Stimulated activated CD8-positive, alpha-beta memory T cell treated with anti-CD3 and anti-CD28 coated beads, Interleukin-2, amount 100 ng/mL, for 48 hours (primary cell): Measurements from ENCODE around the gene CELSR1.
"Not testable (repeated sequence)": the region's sequence is repeated elsewhere in the genome, so short reads cannot be mapped to it uniquely, and the experiment has no call there.

Source experiments
- DNase-seq, 2 donors: peaks; one replicate each; pipeline ENCODE4 v3.0.0-alpha.2; 2020; ENCODE audit warnings: low read depth in 2 of 2

Gene CELSR1

DNA sequence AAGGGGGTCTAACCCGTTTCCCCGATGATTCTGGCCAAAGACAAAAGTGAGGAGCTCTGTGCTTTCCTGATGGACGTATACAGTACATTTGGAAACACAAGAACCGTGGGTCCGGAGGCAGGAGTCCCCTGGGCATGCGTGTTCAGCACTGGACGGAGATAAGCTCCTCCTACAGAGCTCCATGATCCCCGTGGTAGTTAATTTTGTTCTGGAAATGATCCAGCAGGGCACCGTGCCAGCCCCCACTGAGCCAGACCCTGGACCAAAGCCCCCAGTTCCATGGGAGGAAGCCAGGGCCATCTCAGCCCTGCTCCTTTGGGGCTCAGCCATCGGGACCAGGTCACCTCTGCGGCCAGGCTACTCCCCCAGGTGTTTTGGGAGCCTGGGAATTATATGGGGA is 118.6 kb downstream of the CELSR1 start:
- no peak for DNase-seq

DNA sequence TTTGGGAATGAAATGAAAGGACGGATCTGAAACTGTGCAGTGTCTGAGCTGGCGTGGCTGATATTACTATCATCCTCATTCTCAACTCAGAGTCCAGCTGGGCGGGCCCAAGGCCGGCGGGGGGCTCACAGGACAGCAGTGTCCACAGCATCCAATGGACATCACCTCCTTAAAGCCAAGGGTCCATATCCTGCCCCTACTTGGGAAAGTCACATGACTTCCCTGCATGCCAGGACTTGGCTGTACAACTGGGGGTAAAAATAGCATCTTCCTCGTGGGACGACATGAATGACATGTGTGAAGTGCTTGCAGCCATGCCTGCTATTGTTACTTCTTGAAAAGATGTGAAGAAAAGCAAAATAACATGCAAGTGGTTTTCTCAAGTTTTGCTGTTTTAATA is 119.7 kb downstream of the CELSR1 start:
- no peak for DNase-seq

DNA sequence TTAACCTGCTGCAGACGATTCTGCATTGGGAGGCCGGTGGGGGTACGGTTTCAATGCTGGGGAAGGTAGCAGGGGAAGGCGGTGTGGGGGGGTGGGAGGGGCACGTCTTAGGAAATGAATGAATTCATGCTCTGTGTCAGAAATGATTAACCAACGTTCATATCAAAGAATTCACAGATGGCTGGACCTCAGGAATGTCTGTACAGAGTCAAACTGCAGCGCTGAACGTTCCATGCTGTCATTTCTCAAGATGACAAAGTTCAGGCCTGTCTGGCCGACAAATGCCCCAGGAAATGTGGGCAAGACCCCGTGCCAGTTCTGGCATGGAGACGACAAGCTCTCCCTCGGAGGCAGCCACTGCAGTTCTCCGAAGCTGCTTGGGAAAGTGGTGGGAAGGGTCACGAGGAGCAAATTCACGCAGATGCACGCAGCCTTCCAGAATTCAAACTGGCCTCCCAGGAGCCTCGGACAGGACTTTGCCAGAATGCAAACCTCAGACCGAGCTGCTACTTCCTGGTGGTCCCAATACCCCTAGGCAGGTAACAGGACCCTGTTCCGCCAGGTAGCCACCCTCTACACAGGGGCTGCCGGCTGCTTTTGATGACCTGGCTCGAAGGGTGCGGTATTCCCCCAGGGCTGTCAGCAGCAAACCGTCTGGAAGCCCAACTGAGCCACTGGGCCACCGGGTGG is 120.4 kb downstream of the CELSR1 start:
- no peak for DNase-seq

DNA sequence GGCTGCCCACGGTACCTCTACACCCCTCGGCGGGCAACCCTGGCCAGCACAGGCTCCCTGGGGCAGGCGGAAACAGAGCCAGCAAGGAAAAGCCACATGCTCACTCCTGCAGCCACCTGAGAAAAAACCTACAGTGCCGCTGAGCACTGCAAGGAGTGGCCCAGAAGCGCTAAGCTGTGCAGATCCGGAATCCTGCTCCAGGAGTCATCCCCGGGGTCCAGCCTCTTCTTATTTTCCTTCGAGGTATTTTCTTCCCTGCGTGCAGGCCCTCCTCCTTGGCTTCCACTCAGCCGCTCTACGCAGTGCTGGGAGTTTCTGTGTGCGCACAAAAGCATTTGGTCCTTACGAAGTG is 120.9 kb downstream of the CELSR1 start:
- no peak for DNase-seq

DNA sequence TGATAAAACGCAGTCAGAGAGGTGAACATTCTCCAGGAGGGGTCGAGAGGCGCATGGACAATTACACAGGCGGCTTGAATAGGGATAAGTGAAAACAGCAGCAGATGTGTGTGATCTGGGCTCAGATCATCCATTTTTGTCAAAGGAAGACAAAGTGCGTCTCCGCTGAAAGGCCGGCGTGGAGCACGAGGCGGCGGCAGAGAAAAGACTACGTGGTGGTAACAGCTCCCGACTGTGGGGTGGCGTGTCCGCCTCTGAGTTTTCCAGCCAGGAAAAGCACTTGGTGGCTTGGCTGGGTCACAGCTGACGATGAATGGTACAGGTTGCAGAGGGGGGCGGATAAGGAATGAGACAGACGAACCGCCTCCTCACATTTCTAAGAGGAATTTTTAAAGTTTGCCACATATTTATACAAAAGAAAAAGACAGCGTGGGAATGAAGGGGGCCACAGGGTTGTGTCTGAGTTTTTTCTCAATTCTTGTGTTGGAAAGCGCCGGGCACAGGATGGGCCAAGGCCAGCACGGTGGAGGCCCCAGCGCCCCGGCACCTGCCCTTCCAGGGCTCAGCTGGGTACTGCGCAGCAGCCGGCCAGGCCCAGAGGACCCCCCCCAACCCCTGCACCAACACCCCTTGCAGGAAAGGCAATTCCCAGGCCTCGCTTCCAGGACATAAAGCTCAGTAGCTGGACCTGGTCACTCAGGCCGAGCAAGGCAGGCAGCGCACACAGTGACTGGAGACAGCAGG is 121.5 kb downstream of the CELSR1 start:
- DNase-seq: no peak

DNA sequence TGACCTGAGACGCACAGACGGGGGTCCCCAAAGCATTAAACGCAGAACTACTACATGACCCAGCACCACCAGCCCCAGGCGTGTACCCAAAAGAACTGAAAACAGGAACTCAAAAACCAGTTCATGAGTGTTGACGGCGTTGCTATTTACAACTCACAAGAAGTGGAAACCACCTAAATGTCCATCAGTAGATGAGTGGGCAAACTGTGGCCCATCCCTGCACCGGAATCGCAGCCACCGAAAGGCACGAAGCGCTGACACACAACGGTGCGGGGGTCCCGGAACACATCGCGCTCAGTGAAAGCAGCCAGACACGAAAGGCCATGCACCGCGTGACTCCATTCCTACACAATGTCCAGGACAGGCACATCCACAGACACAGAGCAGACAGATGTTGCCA is 122.7 kb downstream of the CELSR1 start:
- DNase-seq: no peak

DNA sequence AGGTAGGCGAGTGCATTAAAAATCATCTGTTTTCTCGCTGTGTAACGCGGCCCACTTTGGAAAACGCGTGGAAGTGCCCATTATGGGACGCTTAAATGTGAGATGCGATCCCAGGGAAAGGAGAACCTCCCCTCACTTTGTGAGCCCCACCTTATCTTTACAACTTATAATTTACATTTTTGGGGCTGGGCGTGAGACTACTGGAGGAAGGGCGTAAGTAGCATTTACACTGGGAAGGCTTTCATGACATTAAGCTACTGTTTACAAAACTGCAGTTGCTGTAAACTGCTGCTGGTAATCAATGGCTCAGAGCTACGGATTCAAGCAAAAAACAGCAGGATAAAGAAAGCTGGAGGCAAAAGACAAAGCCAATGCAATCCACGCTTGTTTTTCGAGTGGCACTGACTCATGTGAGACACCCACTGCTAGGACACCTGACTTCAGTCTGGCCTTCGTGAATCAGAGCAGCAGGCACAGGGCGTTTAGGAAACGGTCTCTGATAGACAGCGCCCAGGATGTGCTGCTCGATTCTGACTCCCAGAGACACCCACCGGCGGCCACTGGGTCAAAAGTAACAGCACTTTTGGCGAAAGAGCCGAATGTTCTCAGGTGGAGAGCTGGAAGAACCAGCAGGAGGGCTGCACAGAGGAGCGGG is 123.6 kb downstream of the CELSR1 start:
- no peak for DNase-seq

DNA sequence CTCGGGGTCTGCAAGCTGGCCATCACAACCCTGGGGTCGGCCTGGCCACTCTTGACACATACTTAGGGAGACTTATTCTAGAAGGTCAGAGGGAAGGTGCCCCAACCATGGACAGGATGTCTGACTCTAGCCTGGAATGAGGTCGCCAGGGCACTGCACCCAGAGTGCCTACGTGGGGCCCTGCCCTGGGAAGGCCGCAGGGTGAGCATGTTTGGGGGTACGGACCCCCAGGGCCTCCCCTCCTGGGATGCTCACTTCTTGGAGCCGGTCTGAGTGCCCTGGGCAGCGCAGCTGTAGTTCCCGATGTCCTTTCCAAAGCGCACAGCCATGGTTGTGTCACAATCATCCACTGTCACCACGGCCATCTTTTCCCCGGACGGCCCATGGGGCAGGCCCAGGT is 126.1 kb downstream of the CELSR1 start:
- DNase-seq: no peak

DNA sequence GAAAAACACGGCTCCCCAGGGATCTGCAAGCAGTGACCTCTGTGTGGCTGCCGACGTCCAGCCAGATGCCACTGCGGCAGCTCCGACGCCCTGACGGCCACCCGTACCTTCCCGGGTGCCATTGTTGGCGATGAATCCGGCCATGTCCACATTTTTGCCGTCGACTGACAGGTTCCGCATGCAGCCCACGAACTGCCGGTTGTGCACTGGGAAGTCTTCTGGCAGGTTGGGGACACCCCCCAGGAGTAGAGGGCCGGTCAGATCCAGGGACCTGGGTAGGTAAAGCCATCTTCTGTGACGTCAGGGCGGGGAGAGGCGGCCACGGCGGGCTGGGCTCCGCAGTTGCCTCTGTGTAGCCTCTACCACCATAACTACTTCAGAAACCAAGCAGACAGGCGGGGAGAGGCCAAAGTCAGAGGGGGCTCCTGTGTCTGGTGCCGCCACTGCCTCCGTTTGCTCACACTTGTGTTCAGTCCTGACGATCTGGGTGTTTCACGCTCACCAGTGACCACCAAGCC is 127.1 kb downstream of the CELSR1 start:
- DNase-seq: no peak

DNA sequence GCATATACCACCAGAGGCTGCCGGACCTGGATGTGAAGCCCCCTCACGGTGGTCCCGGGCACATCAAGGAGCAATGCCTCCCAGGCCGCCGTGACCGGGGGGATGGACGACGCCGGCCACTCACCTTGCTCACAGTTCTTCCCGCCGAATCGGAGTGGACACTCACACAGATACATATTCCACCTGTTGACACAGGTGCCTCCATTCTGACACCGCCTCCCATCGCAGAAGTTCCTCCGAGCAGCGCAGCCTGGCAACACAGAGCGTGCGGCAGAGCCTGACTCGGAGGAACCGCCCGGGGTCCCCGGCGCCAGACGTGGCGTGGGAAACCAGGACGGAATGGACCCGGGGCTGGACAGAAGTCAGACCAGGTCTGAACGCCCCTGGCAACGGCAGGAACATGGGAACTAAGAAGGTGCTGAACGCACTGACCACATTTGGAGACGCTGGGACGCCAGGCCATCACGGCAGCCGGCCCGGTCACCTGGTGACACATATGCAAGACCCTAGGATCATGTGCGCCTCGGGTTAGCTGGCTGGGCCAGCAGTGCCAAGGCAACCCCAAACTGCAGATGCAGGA is 127.7 kb downstream of the CELSR1 start:
- DNase-seq: no peak

DNA sequence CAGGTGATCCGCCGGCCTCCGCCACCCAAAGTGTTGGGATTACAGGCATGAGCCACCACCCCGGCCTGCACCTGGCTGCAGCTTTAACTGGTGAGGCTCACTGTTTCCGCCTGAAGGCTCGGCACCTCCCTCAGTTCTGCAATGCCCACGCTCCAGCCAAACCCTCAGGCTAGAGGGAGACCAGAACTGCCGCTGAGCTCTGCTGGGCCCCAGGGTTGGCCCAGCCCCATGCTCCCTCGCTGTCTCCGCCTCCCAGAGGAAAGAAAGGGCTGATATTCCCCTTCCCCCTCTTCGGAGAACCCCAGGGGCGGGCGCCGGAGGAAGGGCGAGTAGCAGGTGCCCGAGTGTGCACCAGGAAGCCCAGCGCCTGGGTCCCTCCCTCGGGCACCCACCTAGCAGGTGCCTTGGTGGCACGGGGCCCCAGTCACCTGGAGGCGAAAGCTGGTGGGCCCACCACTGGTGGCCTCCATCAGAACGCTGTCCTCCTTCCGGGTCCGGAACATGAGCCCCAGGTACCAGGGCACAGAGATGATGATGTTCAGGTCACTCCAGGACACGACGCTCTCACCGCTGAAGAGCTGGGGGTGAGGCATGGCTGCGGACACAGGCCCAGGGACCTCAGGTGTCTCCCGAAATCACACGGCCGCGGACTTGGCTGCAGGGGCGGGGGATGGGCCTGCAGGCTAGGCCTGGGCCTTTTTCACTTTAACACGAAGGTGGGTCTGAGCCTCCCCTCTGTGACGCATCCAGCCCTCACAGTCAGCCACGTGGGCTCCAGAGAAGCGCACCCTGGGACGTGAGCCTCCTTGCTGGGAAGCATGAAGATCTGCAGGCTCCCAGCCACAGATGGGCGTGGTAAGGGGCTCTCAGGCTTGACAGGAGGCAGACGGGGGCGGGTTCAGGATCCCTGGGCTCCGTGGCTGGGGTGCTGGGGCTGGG is 128.6 kb downstream of the CELSR1 start:
- no peak for DNase-seq

DNA sequence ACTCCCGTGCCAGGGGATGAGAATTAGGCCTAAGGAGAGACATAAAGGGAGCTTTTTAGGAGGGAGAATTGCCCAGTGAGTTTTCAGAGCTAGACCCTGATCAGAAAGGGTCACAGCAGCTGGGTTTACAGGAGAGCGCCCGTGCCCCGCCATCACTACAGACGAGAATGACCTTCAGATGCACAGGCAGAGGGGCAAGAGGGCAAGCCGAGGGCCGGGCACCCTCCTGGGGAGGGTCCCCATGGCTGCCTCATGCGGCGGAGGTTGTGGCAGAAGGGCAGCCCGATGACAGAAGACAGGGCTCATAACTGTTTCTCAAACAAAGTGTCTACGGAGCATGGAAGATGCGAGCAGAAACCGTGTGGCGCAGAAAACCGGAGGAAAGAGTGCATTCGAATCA is 129.7 kb downstream of the CELSR1 start:
- DNase-seq: no peak

DNA sequence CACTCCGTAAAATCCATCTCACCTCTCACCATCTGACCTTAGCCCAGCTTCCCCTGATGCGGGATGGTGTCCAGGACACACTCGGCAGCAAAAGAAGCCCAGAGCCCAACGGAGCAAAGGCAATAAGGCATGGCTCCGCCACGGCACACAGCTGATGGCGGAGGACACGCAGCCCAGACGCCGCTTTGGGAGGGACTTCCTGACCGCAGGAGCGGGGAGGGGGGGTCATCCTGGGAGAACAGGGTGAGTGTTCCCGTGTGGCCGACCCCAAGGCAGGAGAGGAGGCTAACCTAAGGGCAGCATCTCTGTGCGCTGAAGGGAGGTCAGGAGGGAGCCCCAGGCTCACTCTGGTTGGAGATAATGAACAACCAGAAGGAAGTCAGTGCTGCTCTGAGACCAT is 130.6 kb downstream of the CELSR1 start:
- no peak for DNase-seq

DNA sequence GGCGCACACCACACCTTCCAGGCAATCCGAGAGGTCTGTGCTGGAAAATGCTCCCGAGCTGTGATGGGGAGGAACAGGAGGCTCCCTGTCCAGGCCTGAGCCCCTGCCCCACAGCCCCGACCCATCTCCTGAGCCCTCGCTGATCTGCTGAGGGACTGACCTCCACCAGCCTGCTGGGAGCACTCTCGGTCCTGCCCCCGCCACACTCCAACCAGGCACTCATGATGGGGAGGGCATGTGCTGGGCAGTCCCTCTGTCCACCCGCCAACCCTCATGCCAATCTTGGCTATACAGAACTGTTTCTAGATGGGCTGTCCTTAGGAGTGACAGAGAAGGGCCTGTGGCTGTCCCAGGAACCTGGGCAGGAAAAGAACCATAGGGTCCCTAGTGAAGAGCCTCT is 131.1 kb downstream of the CELSR1 start:
- no peak for DNase-seq

DNA sequence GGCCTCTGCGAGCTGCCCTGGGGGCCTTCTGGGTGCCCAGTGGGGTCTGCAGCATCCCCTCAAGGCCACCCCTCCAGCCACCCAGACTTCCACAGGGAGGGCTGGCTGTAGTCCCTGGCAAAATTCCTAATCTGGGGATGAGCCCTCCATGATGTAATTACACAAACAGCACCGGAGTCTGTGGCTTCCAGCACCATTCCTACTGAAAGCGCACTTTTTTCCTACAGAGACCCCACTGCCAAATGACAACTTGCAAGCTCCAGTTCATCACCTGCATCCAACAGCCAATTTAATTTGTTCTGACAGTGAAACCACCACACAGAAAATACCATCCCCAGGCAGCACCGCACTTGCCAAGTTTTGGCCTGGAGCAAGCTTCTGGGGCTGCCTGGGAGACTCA is 131.5 kb downstream of the CELSR1 start:
- DNase-seq: no peak

DNA sequence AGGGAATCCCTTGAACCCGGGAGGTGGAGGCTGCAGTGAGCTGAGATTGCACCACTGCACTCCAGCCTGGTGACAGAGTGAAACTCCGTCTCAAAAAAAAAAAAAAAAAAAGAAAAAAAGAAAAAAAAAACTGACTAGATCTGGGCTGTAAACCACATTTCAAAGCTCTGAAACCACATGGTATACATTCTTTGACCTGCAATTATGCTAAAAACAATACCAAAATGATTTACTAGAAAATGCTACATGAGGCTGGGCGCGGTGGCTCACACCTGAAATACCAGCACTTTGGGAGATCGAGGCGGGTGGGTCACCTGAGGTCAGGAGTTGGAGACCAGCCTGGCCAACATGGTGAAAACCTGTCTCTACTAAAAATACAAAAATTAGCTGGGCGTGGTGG is 133.5 kb downstream of the CELSR1 start:
- DNase-seq: not testable (repeated sequence)

DNA sequence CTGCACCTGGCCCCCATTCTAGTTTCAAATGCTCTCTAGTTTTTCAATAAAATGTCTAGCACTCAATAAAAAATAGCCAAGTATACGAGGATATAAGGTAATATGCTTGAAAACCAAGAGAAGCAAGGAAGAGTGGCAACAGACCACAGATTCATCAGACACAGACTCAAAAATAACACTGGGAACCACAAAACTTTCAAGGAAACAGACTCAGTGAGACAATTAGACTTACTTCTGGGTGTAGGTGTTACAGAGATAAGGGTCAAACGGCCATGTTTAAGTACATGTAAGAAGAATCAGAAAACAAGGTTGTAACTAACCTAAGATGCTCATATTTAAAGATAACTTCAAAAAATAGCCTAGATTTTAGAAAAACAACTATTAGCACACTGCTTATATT is 134.9 kb downstream of the CELSR1 start:
- no peak for DNase-seq

DNA sequence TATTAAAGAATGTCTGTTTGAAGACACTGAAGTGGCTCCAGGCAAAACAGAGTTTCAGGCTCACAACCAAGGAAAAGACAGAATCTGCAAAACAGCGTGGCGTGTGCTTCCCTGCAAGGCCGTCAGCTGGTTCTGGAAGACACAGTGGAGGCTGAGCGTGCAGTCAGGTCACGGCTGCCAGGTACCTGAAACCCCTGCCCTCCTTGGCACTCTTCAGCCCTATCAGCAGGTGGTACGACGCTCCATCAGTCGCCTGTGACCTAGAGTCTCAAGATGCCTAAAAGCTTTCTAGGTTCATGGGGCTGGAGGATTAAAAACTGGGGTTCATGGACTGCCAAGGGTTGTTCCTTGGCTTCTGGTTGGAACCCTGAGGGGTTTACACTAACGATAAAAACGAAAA is 136.1 kb downstream of the CELSR1 start:
- no peak for DNase-seq

DNA sequence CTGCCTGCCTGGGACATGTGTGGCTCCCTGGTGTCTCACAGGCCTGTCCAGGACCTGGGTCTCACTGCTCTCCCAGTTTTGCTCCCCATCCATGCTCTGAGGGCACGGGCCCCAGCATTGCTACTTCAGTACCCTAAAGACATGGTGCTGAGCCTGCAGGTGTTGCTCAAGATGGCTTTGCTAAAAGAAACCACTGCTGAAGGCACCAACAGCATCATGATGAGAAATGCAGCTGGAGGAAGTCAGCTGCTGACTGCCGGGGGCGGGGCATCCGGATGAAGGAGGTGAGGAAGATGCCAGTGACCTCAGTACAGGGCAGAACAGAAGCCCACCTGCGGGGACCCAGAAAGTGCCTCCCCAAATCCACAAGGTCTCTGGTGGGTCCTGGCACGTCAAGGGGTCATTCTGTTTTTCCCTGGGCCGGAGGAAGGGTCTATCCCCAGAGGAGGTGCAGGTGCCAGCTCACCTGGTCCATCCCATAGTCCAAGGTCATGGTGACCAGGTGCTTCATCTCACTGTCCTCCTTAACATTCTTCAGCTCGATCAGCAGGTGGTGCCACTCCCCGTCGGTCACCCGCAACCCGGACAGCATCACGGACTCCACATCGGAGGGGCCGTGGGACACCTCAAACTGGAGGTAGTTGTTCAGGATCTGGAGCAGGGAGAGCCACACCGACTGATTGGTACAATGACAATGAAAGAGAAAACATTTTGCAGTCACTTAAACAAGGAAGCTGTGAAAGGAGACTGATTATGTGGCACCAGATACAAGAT is 138.0 kb downstream of the CELSR1 start:
- DNase-seq: no peak

DNA sequence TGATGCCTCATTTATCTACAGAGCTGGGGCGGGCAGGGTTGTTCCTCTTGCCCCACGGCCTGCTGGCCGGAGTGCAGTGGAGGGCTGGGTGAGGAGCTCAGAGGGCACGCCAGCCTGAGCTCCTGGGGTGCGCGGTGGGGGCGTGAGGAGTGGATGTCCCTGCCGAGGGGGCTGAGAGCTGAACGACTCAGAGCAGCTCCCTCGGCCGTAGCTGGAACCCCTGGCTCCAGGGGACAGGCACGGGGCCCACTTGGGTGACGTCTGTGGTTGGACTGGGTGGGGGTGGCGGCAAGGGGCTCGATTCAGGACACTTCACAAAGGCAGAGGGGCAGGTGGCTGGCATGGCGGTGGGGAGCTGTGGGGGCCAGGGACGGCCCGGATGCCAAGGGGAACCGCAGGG is 139.5 kb downstream of the CELSR1 start:
- no peak for DNase-seq

DNA sequence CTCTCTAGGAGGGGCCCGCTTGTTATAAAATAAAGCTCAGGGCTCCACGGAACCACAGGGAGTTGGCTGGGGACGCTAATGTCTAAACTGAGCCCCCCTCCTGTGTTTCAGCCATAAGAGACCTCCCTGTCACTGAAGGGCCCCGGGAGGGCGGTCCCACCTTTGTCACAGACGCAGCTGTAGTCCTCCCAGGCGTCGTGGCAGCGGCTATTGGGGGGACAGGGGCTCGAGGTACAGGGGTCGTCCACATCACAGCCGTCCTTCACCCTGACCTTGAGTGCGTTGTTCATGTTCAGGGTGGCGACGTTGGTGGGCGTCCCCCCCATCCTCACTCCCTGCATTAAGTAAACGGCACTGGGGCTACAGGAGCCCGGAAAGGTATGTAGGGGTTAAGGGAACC is 139.9 kb downstream of the CELSR1 start:
- DNase-seq: no peak
